Measurements from ENCODE around the gene ZNF274. TPM values are rescaled to one million over a fixed set of nuclear protein-coding genes. Genes with fewer than 3 reads are reported as not detected.

ZNF274 gene
- total RNA-seq, 4 donors from 2014 or later, result 18.7 to 27.8 (median 22.8) TPM

Other genes with a start within 250 kb of the ZNF274 start
- 10 to 100 TPM; 11.6 to 21.2 (median 16.3) TPM for gene ZNF418, start 247.7 kb upstream of the ZNF274 start, total RNA-seq
- 1 to 10 TPM; 4.0 to 5.2 (median 4.6) TPM for gene ZNF256, start 235.4 kb upstream of the ZNF274 start, total RNA-seq
- gene C19orf18, start 208.5 kb upstream of the ZNF274 start, total RNA-seq, result under 1 TPM in 3 of 4 donors, not detected in 1; 0.40 to 0.84 (median 0.83) TPM
- 10 to 100 TPM in 3 of 4 donors, 1 to 10 TPM in 1; 7.6 to 23.3 (median 15.5) TPM for gene ZNF606, start 180.2 kb upstream of the ZNF274 start, total RNA-seq
- not detected for gene ZSCAN1, start 149.0 kb upstream of the ZNF274 start, total RNA-seq
- 1 to 10 TPM; 5.1 to 9.1 (median 6.6) TPM for gene ZNF135, start 123.8 kb upstream of the ZNF274 start, total RNA-seq
- gene ZSCAN18, start 84.8 kb upstream of the ZNF274 start, total RNA-seq, result 100 to 1,000 TPM in 3 of 4 donors, 10 to 100 TPM in 1; 93.0 to 141 (median 124) TPM
- gene ZNF329, start 32.3 kb upstream of the ZNF274 start, total RNA-seq, result 10 to 100 TPM in 2 of 4 donors, 1 to 10 TPM in 2; 8.3 to 14.0 (median 10.8) TPM
- gene ZNF544, start 45.9 kb downstream of the ZNF274 start, total RNA-seq, result 10 to 100 TPM; 29.5 to 38.8 (median 37.6) TPM
- 10 to 100 TPM in 2 of 4 donors, 1 to 10 TPM in 2; 8.1 to 12.3 (median 10.3) TPM for gene ZNF8, start 95.9 kb downstream of the ZNF274 start, total RNA-seq
- 10 to 100 TPM; 32.9 to 53.0 (median 38.0) TPM for gene ERVK3-1, start 122.3 kb downstream of the ZNF274 start, total RNA-seq
- gene ZSCAN22, start 143.9 kb downstream of the ZNF274 start, total RNA-seq, result 1 to 10 TPM; 2.9 to 4.9 (median 3.6) TPM
- gene A1BG, start 170.4 kb downstream of the ZNF274 start, total RNA-seq, result 10 to 100 TPM in 2 of 4 donors, 1 to 10 TPM in 1, under 1 TPM in 1; 0.83 to 12.1 (median 9.5) TPM
- 1 to 10 TPM in 1 of 4 donors, under 1 TPM in 3; 0.42 to 1.1 (median 0.92) TPM for gene ZNF497, start 179.7 kb downstream of the ZNF274 start, total RNA-seq
- gene ZNF837, start 198.0 kb downstream of the ZNF274 start, total RNA-seq, result 1 to 10 TPM; 1.5 to 3.7 (median 2.1) TPM
- 1,000 to 10,000 TPM; 1,137 to 2,200 (median 1,582) TPM for gene RPS5, start 204.2 kb downstream of the ZNF274 start, total RNA-seq
- not detected for gene RNF225, start 212.6 kb downstream of the ZNF274 start, total RNA-seq
- gene ZNF584, start 225.6 kb downstream of the ZNF274 start, total RNA-seq, result 10 to 100 TPM; 11.6 to 24.2 (median 18.9) TPM

Data from esophagus muscularis mucosa (tissue), 4 donors.